GM12878 (cell line): ENCODE measurements around the gene ADAP1. TPM values are rescaled to one million over a fixed set of nuclear protein-coding genes. Genes with fewer than 3 reads are reported as not detected.

Experiments
- ATAC-seq: fragments of 200-7000 bp; cut with Tn5 transposase; 3 replicates; pipeline ENCODE4 v1.9.1; 2020; ENCODE audit warnings: mild to moderate bottlenecking, moderate library complexity
- BruUV-seq: library from RNA; stranded (reverse); fragments of 400-500 nt; replicated peaks from 2 replicates; lab custom pipeline; 2021; lab: Mats Ljungman, UMichigan
- CTCF ChIA-PET: fragments of 300-600 bp; sonication (Branson Sonifier 250); formaldehyde crosslinking; extraction: SDS; loops from one replicate; lab custom pipeline; 2021; ENCODE audit warnings: inconsistent platforms; lab: Yijun Ruan, JAX
- POLR2A ChIA-PET: fragments of 350-600 bp; formaldehyde crosslinking; extraction: SDS; loops from one replicate; lab custom pipeline; 2021; ENCODE audit warnings: inconsistent platforms; lab: Charles Lee
- RAD21 ChIA-PET: fragments of 300-600 bp; sonication (Branson Sonifier 250); formaldehyde crosslinking; loops from one replicate; lab custom pipeline; 2023; ENCODE audit warnings: antibody characterized with exemption; ENCODE audit not compliant: unreplicated experiment; lab: Charles Lee
- SMC1A ChIA-PET: fragments of 300-600 bp; sonication (Branson Sonifier 250); formaldehyde crosslinking; loops from one replicate; lab custom pipeline; 2023; ENCODE audit not compliant: unreplicated experiment, uncharacterized antibody; lab: Charles Lee
- DNase-seq: peaks from one replicate; pipeline ENCODE4 v3.0.0-alpha.2; 2011; ENCODE audit warnings: low read depth, low spot score
- FAIRE-seq: peaks from 3 replicates; lab custom pipeline; 2011; peaks lifted over from hg19 to GRCh38; lab: Jason Lieb, UNC
- H2AFZ ChIP-seq: 2 replicates; pipeline ENCODE4 v1.6.0; 2011; ENCODE audit warnings: low read depth, low read length, control low read depth; ENCODE audit not compliant: control insufficient read depth
- H3K27ac ChIP-seq: 2 replicates; pipeline ENCODE4 v1.5.1; 2011; ENCODE audit warnings: control low read depth; ENCODE audit not compliant: control insufficient read depth, insufficient read depth
- H3K27me3 ChIP-seq, 2 experiments: replicated peaks in 1 of 2; 2 replicates each; pipeline versions ENCODE4 v1.6.0 to v1.6.1; 2011; ENCODE audit warnings: low read length in 1 of 2; ENCODE audit not compliant: control insufficient read depth in 2 of 2, insufficient read depth in 2 of 2
- H3K36me3 ChIP-seq, 2 experiments: 2 replicates each; pipeline ENCODE4 v1.5.1; 2011; ENCODE audit warnings: low read length in 1 of 2; ENCODE audit not compliant: control insufficient read depth in 2 of 2, insufficient read depth in 2 of 2
- H3K4me1 ChIP-seq: 2 replicates; pipeline ENCODE4 v1.6.1; 2011; ENCODE audit warnings: mild to moderate bottlenecking, low read length, moderate library complexity, mixed read lengths; ENCODE audit not compliant: control insufficient read depth, insufficient read depth
- H3K4me2 ChIP-seq: 2 replicates; pipeline ENCODE4 v1.6.0; 2011; ENCODE audit warnings: control low read depth; ENCODE audit not compliant: control insufficient read depth, insufficient read depth
- H3K4me3 ChIP-seq: fragments of 200-600 bp; sonication (generic); 2 replicates; pipeline ENCODE4 v1.5.1; 2016
- H3K79me2 ChIP-seq: 2 replicates; pipeline ENCODE4 v1.6.0; 2011; ENCODE audit warnings: low read length; ENCODE audit not compliant: control insufficient read depth, insufficient read depth
- H3K9ac ChIP-seq: 2 replicates; pipeline ENCODE4 v1.8.0; 2011; ENCODE audit warnings: low read length, control low read depth, mixed read lengths; ENCODE audit not compliant: control insufficient read depth, insufficient read depth
- H3K9me3 ChIP-seq: replicated peaks from 3 replicates; pipeline ENCODE4 v1.5.1; 2011; ENCODE audit warnings: mild to moderate bottlenecking, low read length; ENCODE audit not compliant: control insufficient read depth, insufficient read depth
- H4K20me1 ChIP-seq: 2 replicates; pipeline ENCODE4 v1.6.0; 2011; ENCODE audit not compliant: control insufficient read depth, insufficient read depth
- BMI1 ChIP-seq: fragments of 450-650 bp; IDR thresholded peaks from 2 replicates; pipeline ENCODE4 v1.6.1; 2016; ENCODE audit warnings: mild to moderate bottlenecking, moderate library complexity, borderline replicate concordance
- CEBPB ChIP-seq, 2 experiments: fragments of 150-350 bp in 1 of 2; IDR thresholded peaks; 2 replicates each; pipeline ENCODE4 v1.6.1; 2012 to 2014; ENCODE audit warnings: low read depth in 2 of 2, low read length in 2 of 2, borderline replicate concordance in 1 of 2, inconsistent platforms in 1 of 2
- CHD1 ChIP-seq: IDR thresholded peaks from 2 replicates; pipeline ENCODE4 v1.6.1; 2012; ENCODE audit warnings: low read depth, low read length, improper control_type of control experiment
- DPF2 ChIP-seq: fragments of 450-650 bp; IDR thresholded peaks from 2 replicates; pipeline ENCODE4 v1.6.1; 2017; ENCODE audit warnings: mild to moderate bottlenecking
- ETV6 ChIP-seq, 2 experiments: fragments of 450-650 bp in 1 of 2; IDR thresholded peaks in 1 of 2; conservative IDR thresholded peaks in 1 of 2; 2 replicates each; pipeline ENCODE4 v1.6.1; 2014; ENCODE audit warnings: antibody characterized with exemption in 1 of 2, borderline replicate concordance in 1 of 2, low read depth in 1 of 2, mild to moderate bottlenecking in 1 of 2, moderate library complexity in 1 of 2
- FOXM1 ChIP-seq: IDR thresholded peaks from 2 replicates; pipeline ENCODE4 v1.6.1; 2012; ENCODE audit warnings: low read depth, mild to moderate bottlenecking, inconsistent platforms, low read length, moderate library complexity
- HDGF ChIP-seq: fragments of 450-650 bp; IDR thresholded peaks from 2 replicates; pipeline ENCODE4 v1.6.1; 2016; ENCODE audit warnings: antibody characterized with exemption
- MYB ChIP-seq: fragments of 150-350 bp; IDR thresholded peaks from 2 replicates; pipeline ENCODE4 v1.6.1; 2014; ENCODE audit warnings: mild to moderate bottlenecking, low read depth, low read length, borderline replicate concordance
- NFXL1 ChIP-seq: fragments of 450-650 bp; IDR thresholded peaks from 2 replicates; pipeline ENCODE4 v1.6.1; 2017; ENCODE audit warnings: antibody characterized with exemption, mild to moderate bottlenecking, borderline replicate concordance
- NR2C1 ChIP-seq: fragments of 450-650 bp; IDR thresholded peaks from 2 replicates; pipeline ENCODE4 v1.6.1; 2017; ENCODE audit warnings: antibody characterized with exemption, mild to moderate bottlenecking, moderate library complexity
- NR2C2 ChIP-seq: IDR thresholded peaks from 2 replicates; pipeline ENCODE4 v1.6.1; 2011; ENCODE audit warnings: borderline replicate concordance, low read depth; ENCODE audit not compliant: control insufficient read depth, insufficient read length
- NR2F1 ChIP-seq: fragments of 450-650 bp; conservative IDR thresholded peaks from 2 replicates; pipeline ENCODE4 v1.6.1; 2017; ENCODE audit warnings: mild to moderate bottlenecking
- STAT3 ChIP-seq: IDR thresholded peaks from 2 replicates; pipeline ENCODE4 v1.6.1; 2011; ENCODE audit warnings: low read depth, low read length, improper control_type of control experiment
- SUPT20H ChIP-seq: IDR thresholded peaks from 2 replicates; pipeline ENCODE4 v1.6.1; 2011; ENCODE audit warnings: low read depth, mild to moderate bottlenecking, low read length, moderate library complexity, borderline replicate concordance; ENCODE audit not compliant: control insufficient read depth
- WGBS: methylation state at CpG from one replicate; pipeline ENCODE4 v1.1.6; 2016; ENCODE audit warnings: low lambda C conversion rate; ENCODE audit not compliant: insufficient replicate concordance, insufficient coverage; ENCODE audit errors: missing lambda C conversion rate; 5-methylcytosine and 5-hydroxymethylcytosine counted together
- in situ Hi-C: fragments of 300-500 bp; cut with MboI; formaldehyde crosslinking; loops from 9 replicates; pipeline ENCODE4 v1.14.3; 2018; ENCODE audit warnings: mixed read lengths
- intact Hi-C: fragments of 100-400 bp; cut with micrococcal nuclease; formaldehyde crosslinking; loops from one replicate; pipeline ENCODE4 v1.14.2; 2022; ENCODE audit not compliant: unreplicated experiment
- polyA plus RNA-seq, 11 experiments: library from polyadenylated mRNA; depleted of rRNA in 4 of 11; unstranded in 6 of 11; stranded (reverse) in 5 of 11; fragments of >200 nt; fragmentation: Nextera tagmentation in 4 of 11; fragmentation: Illumina TruSeq in 1 of 11; extraction: Ambion mirVana in 4 of 11; extraction: Trizol in 1 of 11; gene quantifications; 1 replicate in 1 of 11; 2 replicates in 10 of 11; pipeline versions ENCODE4 v1.2.1 to v1.2.3, GENCODE V29; 2011 to 2016; ENCODE audit warnings: inconsistent platforms in 2 of 11, missing spikeins in 2 of 11, low read depth in 1 of 11
- total RNA-seq, 4 experiments: library from RNA; depleted of rRNA in 3 of 4; stranded (reverse); fragments of >200 nt in 3 of 4; fragmentation: Illumina TruSeq in 1 of 4; extraction: Trizol in 1 of 4; gene quantifications; 2 replicates each; pipeline versions ENCODE4 v1.2.1 to v1.2.3, GENCODE V29; 2013 to 2021
- TF ChIP-seq, protein P1 (sequence below): fragments of 450-650 bp; IDR thresholded peaks from 2 replicates; pipeline ENCODE4 v1.6.1; 2017; ENCODE audit warnings: mild to moderate bottlenecking, low read depth, inconsistent platforms; ENCODE audit not compliant: poor library complexity, severe bottlenecking
- TF ChIP-seq, protein P2 (sequence below): fragments of 450-650 bp; IDR thresholded peaks from 2 replicates; pipeline ENCODE4 v1.6.1; 2017; ENCODE audit warnings: low read depth, mild to moderate bottlenecking, moderate library complexity

ADAP1 gene
- total and polyA plus RNA-seq, 10 of the 15 experiments (the other 5 are each of a cell fraction or from before 2014, with no cell fraction given) = 0.22 to 44.2 (median 22.0) TPM; not detected in 1

DNA sequence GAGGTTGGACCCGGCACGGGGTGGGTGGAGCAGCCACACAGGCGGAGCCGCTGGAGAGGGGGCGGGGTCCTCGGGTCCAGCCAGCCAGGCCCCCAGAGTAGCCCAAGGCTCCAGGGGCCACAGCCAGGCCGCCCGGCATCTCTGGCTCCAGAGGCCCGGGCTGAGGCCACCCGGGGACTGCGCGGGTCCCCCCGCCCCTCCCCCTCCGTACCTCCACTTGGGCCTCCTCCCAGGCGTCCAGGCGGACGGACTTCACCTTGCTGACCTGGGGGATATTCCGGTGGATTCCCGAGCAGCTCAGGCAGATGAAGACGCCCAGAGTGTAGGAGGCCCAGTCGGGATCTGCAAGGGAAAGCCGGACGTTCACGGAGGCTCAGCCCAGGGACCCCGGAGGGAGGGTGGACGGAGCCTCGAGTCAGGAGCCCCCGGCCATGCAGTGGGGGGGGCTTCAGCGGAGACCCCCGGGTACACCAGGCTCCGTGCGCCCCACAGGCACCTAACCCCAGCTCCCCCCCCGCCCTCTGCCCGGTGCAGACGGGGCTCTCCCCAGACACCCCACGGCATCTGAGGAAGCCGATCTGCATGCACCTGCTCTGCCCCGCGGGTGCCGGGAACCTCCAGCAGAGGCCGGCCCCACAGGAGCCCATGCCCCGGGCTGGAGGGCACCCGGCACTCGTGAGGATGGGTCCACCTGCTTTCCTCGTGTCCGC lies 19.2 kb downstream of the ADAP1 start:
- Histone ChIP-seq H3K4me3 (no peak overlapping the region), H3K79me2 (peaks cover 5% of the 10 kb centered on the region; the same call in 1 of the 2 replicates), H3K27ac (peak overlapping the region; percentile 81), H3K4me2 (peak overlapping the region; percentile 74; the same call in 1 of the 2 replicates), H3K9ac (no peak overlapping the region)
- in situ Hi-C loops = no loop called here
- ChIA-PET CTCF (no interaction called here), SMC1A (no interaction called here), RAD21 (no interaction called here)
- 80% methylated on average over 27 of the region's 46 CpGs for WGBS
- no peak for DNase-seq
- TF ChIP-seq CHD1 (no peak), NFXL1 (no peak), MYB (no peak), NR2C2 (no peak), STAT3 (no peak), ETV6 (conservative IDR thresholded peaks at IDR 0.05 in 1 of 2, IDR thresholded peaks at IDR 0.05 in 1 of 2; ENCODE audit: borderline replicate concordance in 1 of 2, low read depth in 1 of 2) (no peak), DPF2 (no peak), FOXM1 (no peak), BMI1 (no peak), NR2C1 (no peak), NR2F1 (no peak), SUPT20H (no peak), CEBPB (IDR thresholded peaks at IDR 0.05; ENCODE audit: borderline replicate concordance in 1 of 2, low read depth in 2 of 2, low read length in 2 of 2) (no peak), HDGF (no peak)
- TF ChIP-seq, protein P1, sequence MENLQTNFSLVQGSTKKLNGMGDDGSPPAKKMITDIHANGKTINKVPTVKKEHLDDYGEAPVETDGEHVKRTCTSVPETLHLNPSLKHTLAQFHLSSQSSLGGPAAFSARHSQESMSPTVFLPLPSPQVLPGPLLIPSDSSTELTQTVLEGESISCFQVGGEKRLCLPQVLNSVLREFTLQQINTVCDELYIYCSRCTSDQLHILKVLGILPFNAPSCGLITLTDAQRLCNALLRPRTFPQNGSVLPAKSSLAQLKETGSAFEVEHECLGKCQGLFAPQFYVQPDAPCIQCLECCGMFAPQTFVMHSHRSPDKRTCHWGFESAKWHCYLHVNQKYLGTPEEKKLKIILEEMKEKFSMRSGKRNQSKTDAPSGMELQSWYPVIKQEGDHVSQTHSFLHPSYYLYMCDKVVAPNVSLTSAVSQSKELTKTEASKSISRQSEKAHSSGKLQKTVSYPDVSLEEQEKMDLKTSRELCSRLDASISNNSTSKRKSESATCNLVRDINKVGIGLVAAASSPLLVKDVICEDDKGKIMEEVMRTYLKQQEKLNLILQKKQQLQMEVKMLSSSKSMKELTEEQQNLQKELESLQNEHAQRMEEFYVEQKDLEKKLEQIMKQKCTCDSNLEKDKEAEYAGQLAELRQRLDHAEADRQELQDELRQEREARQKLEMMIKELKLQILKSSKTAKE = no peak
- TF ChIP-seq, protein P2, sequence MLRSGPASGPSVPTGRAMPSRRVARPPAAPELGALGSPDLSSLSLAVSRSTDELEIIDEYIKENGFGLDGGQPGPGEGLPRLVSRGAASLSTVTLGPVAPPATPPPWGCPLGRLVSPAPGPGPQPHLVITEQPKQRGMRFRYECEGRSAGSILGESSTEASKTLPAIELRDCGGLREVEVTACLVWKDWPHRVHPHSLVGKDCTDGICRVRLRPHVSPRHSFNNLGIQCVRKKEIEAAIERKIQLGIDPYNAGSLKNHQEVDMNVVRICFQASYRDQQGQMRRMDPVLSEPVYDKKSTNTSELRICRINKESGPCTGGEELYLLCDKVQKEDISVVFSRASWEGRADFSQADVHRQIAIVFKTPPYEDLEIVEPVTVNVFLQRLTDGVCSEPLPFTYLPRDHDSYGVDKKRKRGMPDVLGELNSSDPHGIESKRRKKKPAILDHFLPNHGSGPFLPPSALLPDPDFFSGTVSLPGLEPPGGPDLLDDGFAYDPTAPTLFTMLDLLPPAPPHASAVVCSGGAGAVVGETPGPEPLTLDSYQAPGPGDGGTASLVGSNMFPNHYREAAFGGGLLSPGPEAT = no peak
- TF ChIP-seq, all 136 proteins: peak for 0
- POLR2A ChIA-PET = interaction anchor here (1.2 kb wide), 1 partner anchor 11 kb away, joined by 3 read pairs; no protein-coding TSS in a partner anchor
- Histone ChIP-seq H3K27me3 (no peaks in the 10 kb centered on the region), H4K20me1 (no peaks in the 10 kb centered on the region), H3K36me3 (peaks cover 0 to 5% of the 10 kb centered on the region in 2 experiments; a peak in 3 of 4 replicates), H3K9me3 (peaks cover 5% of the 10 kb centered on the region), H3K4me1 (peaks cover 17% of the 10 kb centered on the region), H2AFZ (no peak overlapping the region)
- BruUV-seq = no TSS peak
- intact Hi-C loops = no loop called here
- FAIRE-seq (no peak), ATAC-seq (no peak)
